ENCODE measurements around the gene GALNS.

The GALNS gene

GRCh38 chr16:88809676-88810165, 47.0 kb downstream of the GALNS start:
- H3K36me3 ChIP-seq (ENCODE audit: control insufficient read depth in 4 of 4, insufficient read depth in 4 of 4, low read length in 3 of 4) = peaks cover 0 to 56% (median 31%) of the 10 kb centered on the region in 4 experiments
- CTCF ChIA-PET = interaction anchor here (0.6 to 2.1 kb wide), 13 partner anchors 9 to 74 kb away, joined by 3 to 11 read pairs (median 4); no protein-coding TSS in a partner anchor

GRCh38 chr16:88809068-88809675, 47.6 kb downstream of the GALNS start:
- Histone ChIP-seq H3K9me3 (ENCODE audit: control extremely low read depth in 1 of 5, control insufficient read depth in 4 of 5, insufficient read depth in 2 of 5, low read depth in 1 of 5, low read length in 4 of 5) (no peaks in the 10 kb centered on the region), H3K4me1 (ENCODE audit: control extremely low read depth in 1 of 4, control insufficient read depth in 4 of 4, insufficient read depth in 4 of 4, low read length in 3 of 4) (peaks cover 0 to 67% (median 44%) of the 10 kb centered on the region in 4 experiments), H3K36me3 (ENCODE audit: control insufficient read depth in 4 of 4, insufficient read depth in 4 of 4, low read length in 3 of 4) (peaks cover 0 to 59% (median 31%) of the 10 kb centered on the region in 4 experiments), H3K4me3 (ENCODE audit: control insufficient read depth in 1 of 7, extremely low read depth in 1 of 7, insufficient read depth in 4 of 7, low read depth in 2 of 7, low read length in 6 of 7) (no peak overlapping the region), H3K27ac (ENCODE audit: insufficient read depth in 1 of 2, low read depth in 1 of 2, low read length in 2 of 2, poor library complexity in 1 of 2, severe bottlenecking in 2 of 2) (no peak overlapping the region), H3K27me3 (replicated peaks in 2 of 5; ENCODE audit: control insufficient read depth in 4 of 5, insufficient read depth in 5 of 5, low read length in 4 of 5) (no peaks in the 10 kb centered on the region)
- ChIA-PET CTCF (interaction anchor here (0.8 to 1.8 kb wide), 8 partner anchors 8 to 72 kb away, joined by 3 to 11 read pairs (median 4); no protein-coding TSS in a partner anchor), POLR2A (interaction anchor here (1.1 kb wide), 1 partner anchor 169 kb away, joined by 4 read pairs; no protein-coding TSS in a partner anchor)
- 94% methylated on average over 10 of the region's 10 CpGs for WGBS (ENCODE audit: insufficient coverage)
- DNase-seq = no peak

More at GRCh38 chr16:88809676-88810165, 47.0 kb downstream of the GALNS start:
- 95% methylated on average over 7 of the region's 10 CpGs for WGBS (ENCODE audit: insufficient coverage)
- Histone ChIP-seq H3K27me3 (replicated peaks in 2 of 5; ENCODE audit: control insufficient read depth in 4 of 5, insufficient read depth in 5 of 5, low read length in 4 of 5) (no peaks in the 10 kb centered on the region), H3K4me3 (ENCODE audit: control insufficient read depth in 1 of 7, extremely low read depth in 1 of 7, insufficient read depth in 4 of 7, low read depth in 2 of 7, low read length in 6 of 7) (peak overlapping the region in 3 of 7 experiments; percentile 77 to 82 (median 79)), H3K4me1 (ENCODE audit: control extremely low read depth in 1 of 4, control insufficient read depth in 4 of 4, insufficient read depth in 4 of 4, low read length in 3 of 4) (peaks cover 0 to 61% (median 38%) of the 10 kb centered on the region in 4 experiments), H3K27ac (ENCODE audit: insufficient read depth in 1 of 2, low read depth in 1 of 2, low read length in 2 of 2, poor library complexity in 1 of 2, severe bottlenecking in 2 of 2) (peak overlapping the region in 1 of 2 experiments; percentile 81), H3K9me3 (ENCODE audit: control extremely low read depth in 1 of 5, control insufficient read depth in 4 of 5, insufficient read depth in 2 of 5, low read depth in 1 of 5, low read length in 4 of 5) (no peaks in the 10 kb centered on the region)
- POLR2A ChIA-PET = interaction anchor here (0.5 to 1.2 kb wide), 6 partner anchors 16 to 694 kb away, joined by 3 to 6 read pairs (median 4); partner anchors contain the start of genes PIEZO1 and ZNF778
- DNase-seq = no peak

GRCh38 chr16:88807626-88808453, 48.9 kb downstream of the GALNS start:
- Histone ChIP-seq H3K27ac (ENCODE audit: insufficient read depth in 1 of 2, low read depth in 1 of 2, low read length in 2 of 2, poor library complexity in 1 of 2, severe bottlenecking in 2 of 2) (no peak overlapping the region), H3K4me1 (ENCODE audit: control extremely low read depth in 1 of 4, control insufficient read depth in 4 of 4, insufficient read depth in 4 of 4, low read length in 3 of 4) (peaks cover 0 to 61% (median 45%) of the 10 kb centered on the region in 4 experiments), H3K36me3 (ENCODE audit: control insufficient read depth in 4 of 4, insufficient read depth in 4 of 4, low read length in 3 of 4) (peaks cover 0 to 59% (median 31%) of the 10 kb centered on the region in 4 experiments), H3K27me3 (replicated peaks in 2 of 5; ENCODE audit: control insufficient read depth in 4 of 5, insufficient read depth in 5 of 5, low read length in 4 of 5) (no peaks in the 10 kb centered on the region), H3K9me3 (ENCODE audit: control extremely low read depth in 1 of 5, control insufficient read depth in 4 of 5, insufficient read depth in 2 of 5, low read depth in 1 of 5, low read length in 4 of 5) (no peaks in the 10 kb centered on the region), H3K4me3 (ENCODE audit: control insufficient read depth in 1 of 7, extremely low read depth in 1 of 7, insufficient read depth in 4 of 7, low read depth in 2 of 7, low read length in 6 of 7) (no peak overlapping the region)
- 97% methylated on average over 23 of the region's 26 CpGs for WGBS (ENCODE audit: insufficient coverage)
- DNase-seq = no peak
- CTCF ChIA-PET = interaction anchor here (1.0 to 1.4 kb wide), 4 partner anchors 11 to 71 kb away, joined by 3 to 5 read pairs (median 4); no protein-coding TSS in a partner anchor
- POLR2A ChIA-PET = interaction anchor here (0.6 kb wide), 1 partner anchor 349 kb away, joined by 3 read pairs; no protein-coding TSS in a partner anchor

GRCh38 chr16:88807142-88807625, 49.6 kb downstream of the GALNS start:
- DNase-seq = no peak
- no peaks in the 10 kb centered on the region for H3K9me3 ChIP-seq (ENCODE audit: control extremely low read depth in 1 of 5, control insufficient read depth in 4 of 5, insufficient read depth in 2 of 5, low read depth in 1 of 5, low read length in 4 of 5)
- 98% methylated on average over 24 of the region's 24 CpGs for WGBS (ENCODE audit: insufficient coverage)
- ChIA-PET POLR2A (no interaction called here), CTCF (interaction anchor here (1.0 to 1.6 kb wide), 3 partner anchors 12 to 23 kb away, joined by 3 to 5 read pairs (median 4); no protein-coding TSS in a partner anchor)
- peaks cover 0 to 57% (median 45%) of the 10 kb centered on the region in 4 experiments for H3K4me1 ChIP-seq (ENCODE audit: control extremely low read depth in 1 of 4, control insufficient read depth in 4 of 4, insufficient read depth in 4 of 4, low read length in 3 of 4)
- H3K27ac ChIP-seq (ENCODE audit: insufficient read depth in 1 of 2, low read depth in 1 of 2, low read length in 2 of 2, poor library complexity in 1 of 2, severe bottlenecking in 2 of 2) = no peak overlapping the region
- no peaks in the 10 kb centered on the region for H3K27me3 ChIP-seq (replicated peaks in 2 of 5; ENCODE audit: control insufficient read depth in 4 of 5, insufficient read depth in 5 of 5, low read length in 4 of 5)
- no peak overlapping the region for H3K4me3 ChIP-seq (ENCODE audit: control insufficient read depth in 1 of 7, extremely low read depth in 1 of 7, insufficient read depth in 4 of 7, low read depth in 2 of 7, low read length in 6 of 7)
- H3K36me3 ChIP-seq (ENCODE audit: control insufficient read depth in 4 of 4, insufficient read depth in 4 of 4, low read length in 3 of 4) = peaks cover 0 to 59% (median 31%) of the 10 kb centered on the region in 4 experiments

- 96% methylated on average over 24 of the region's 27 CpGs for WGBS (ENCODE audit: insufficient coverage)
- H3K36me3 ChIP-seq (ENCODE audit: control insufficient read depth in 4 of 4, insufficient read depth in 4 of 4, low read length in 3 of 4) = peaks cover 0 to 59% (median 31%) of the 10 kb centered on the region in 4 experiments
- ChIA-PET CTCF (interaction anchor here (0.7 to 1.6 kb wide), 3 partner anchors 13 to 85 kb away, joined by 3 to 5 read pairs (median 3); no protein-coding TSS in a partner anchor), POLR2A (interaction anchor here (1.1 kb wide), 1 partner anchor 13 kb away, joined by 5 read pairs; no protein-coding TSS in a partner anchor)
- H3K27ac ChIP-seq (ENCODE audit: insufficient read depth in 1 of 2, low read depth in 1 of 2, low read length in 2 of 2, poor library complexity in 1 of 2, severe bottlenecking in 2 of 2) = no peak overlapping the region
- no peak overlapping the region for H3K4me3 ChIP-seq (ENCODE audit: control insufficient read depth in 1 of 7, extremely low read depth in 1 of 7, insufficient read depth in 4 of 7, low read depth in 2 of 7, low read length in 6 of 7)
- no peak for DNase-seq
- peaks cover 0 to 59% (median 48%) of the 10 kb centered on the region in 4 experiments for H3K4me1 ChIP-seq (ENCODE audit: control extremely low read depth in 1 of 4, control insufficient read depth in 4 of 4, insufficient read depth in 4 of 4, low read length in 3 of 4)
- no peaks in the 10 kb centered on the region for H3K9me3 ChIP-seq (ENCODE audit: control extremely low read depth in 1 of 5, control insufficient read depth in 4 of 5, insufficient read depth in 2 of 5, low read depth in 1 of 5, low read length in 4 of 5)
- no peaks in the 10 kb centered on the region for H3K27me3 ChIP-seq (replicated peaks in 2 of 5; ENCODE audit: control insufficient read depth in 4 of 5, insufficient read depth in 5 of 5, low read length in 4 of 5)
These were observed 50.1 kb downstream of the GALNS start for GRCh38 chr16:88806491-88807111.

DNA sequence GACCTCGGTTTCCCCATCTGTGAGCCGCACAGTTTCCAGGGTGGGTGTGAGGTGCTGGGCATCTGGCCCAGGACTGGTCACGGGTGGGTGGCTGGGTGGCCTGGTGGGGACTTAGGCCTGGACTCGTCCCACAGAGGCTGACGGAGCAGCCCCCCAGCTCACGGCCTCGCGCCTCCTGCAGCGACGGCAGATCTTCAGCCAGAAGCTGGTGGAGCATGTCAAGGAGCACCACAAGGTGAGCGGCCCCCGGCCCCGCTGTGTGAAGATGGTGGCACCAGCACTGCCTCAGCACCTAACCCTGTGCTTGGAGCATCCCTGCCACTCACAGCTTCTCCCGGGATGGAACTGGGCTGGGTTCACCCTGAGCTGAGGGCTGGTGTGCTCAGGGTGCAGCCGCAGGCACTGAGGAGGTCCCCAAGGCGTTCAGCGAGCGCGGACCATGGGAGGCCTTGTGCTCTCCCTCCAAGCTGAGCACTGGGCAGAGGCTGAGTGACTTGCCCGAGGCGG, 50.8 kb downstream of the GALNS start:
- CTCF ChIA-PET = interaction anchor here (0.7 to 1.6 kb wide), 2 partner anchors 19 to 85 kb away, joined by 3 to 5 read pairs; no protein-coding TSS in a partner anchor
- Histone ChIP-seq H3K9me3 (ENCODE audit: control extremely low read depth in 1 of 5, control insufficient read depth in 4 of 5, insufficient read depth in 2 of 5, low read depth in 1 of 5, low read length in 4 of 5) (no peaks in the 10 kb centered on the region), H3K4me1 (ENCODE audit: control extremely low read depth in 1 of 4, control insufficient read depth in 4 of 4, insufficient read depth in 4 of 4, low read length in 3 of 4) (peaks cover 0 to 60% (median 48%) of the 10 kb centered on the region in 4 experiments), H3K36me3 (ENCODE audit: control insufficient read depth in 4 of 4, insufficient read depth in 4 of 4, low read length in 3 of 4) (peaks cover 0 to 59% (median 31%) of the 10 kb centered on the region in 4 experiments), H3K27me3 (replicated peaks in 2 of 5; ENCODE audit: control insufficient read depth in 4 of 5, insufficient read depth in 5 of 5, low read length in 4 of 5) (no peaks in the 10 kb centered on the region), H3K4me3 (ENCODE audit: control insufficient read depth in 1 of 7, extremely low read depth in 1 of 7, insufficient read depth in 4 of 7, low read depth in 2 of 7, low read length in 6 of 7) (no peak overlapping the region), H3K27ac (ENCODE audit: insufficient read depth in 1 of 2, low read depth in 1 of 2, low read length in 2 of 2, poor library complexity in 1 of 2, severe bottlenecking in 2 of 2) (no peak overlapping the region)
- 98% methylated on average over 20 of the region's 21 CpGs for WGBS (ENCODE audit: insufficient coverage)
- POLR2A ChIA-PET = interaction anchor here (0.6 to 1.1 kb wide), 3 partner anchors 13 to 126 kb away, joined by 3 to 5 read pairs (median 5); no protein-coding TSS in a partner anchor
- no peak for DNase-seq

All from common myeloid progenitor, CD34-positive (primary cell).